Upper lobe of left lung (tissue), 6 donors: ENCODE results near the gene ESYT2. TPM values are rescaled to one million over a fixed set of nuclear protein-coding genes. Genes with fewer than 3 reads are reported as not detected.
"Not testable (repeated sequence)": the region's sequence is repeated elsewhere in the genome, so short reads cannot be mapped to it uniquely, and the experiment has no call there.

Source experiments
- ATAC-seq, 2 donors: fragments of 200-7000 bp; cut with Tn5 transposase; one replicate each; pipeline ENCODE4 v1.9.1; 2022; ENCODE audit warnings: mild to moderate bottlenecking in 2 of 2, moderate library complexity in 2 of 2; ENCODE audit not compliant: low FRiP score in 2 of 2
- DNase-seq, 2 donors: peaks; one replicate each; pipeline ENCODE4 v3.0.0-alpha.2; 2019 to 2020
- H3K27ac ChIP-seq, 4 donors: fragments of 200-600 bp; sonication (generic); one replicate each; pipeline ENCODE4 v1.5.1; 2016 to 2019
- H3K27me3 ChIP-seq, 4 donors: fragments of 200-600 bp; sonication (generic); one replicate each; pipeline ENCODE4 v1.5.1; 2017 to 2019
- H3K36me3 ChIP-seq, 4 donors: fragments of 200-600 bp; sonication (generic); one replicate each; pipeline ENCODE4 v1.5.1; 2016 to 2019
- H3K4me1 ChIP-seq, 4 donors: fragments of 200-600 bp; sonication (generic); one replicate each; pipeline ENCODE4 v1.5.1; 2018 to 2019
- H3K4me3 ChIP-seq, 4 donors: fragments of 200-600 bp; sonication (generic); one replicate each; pipeline ENCODE4 v1.5.1; 2017 to 2019; ENCODE audit warnings: mild to moderate bottlenecking in 2 of 4, moderate library complexity in 1 of 4
- H3K9me3 ChIP-seq, 4 donors: fragments of 200-600 bp; sonication (generic); one replicate each; pipeline ENCODE4 v1.5.1; 2018 to 2019
- EP300 ChIP-seq, 4 donors: sonication (generic); formaldehyde crosslinking; IDR thresholded peaks; one replicate each; pipeline ENCODE4 v1.5.1; 2017; ENCODE audit warnings: antibody characterized with exemption in 4 of 4, control low read depth in 2 of 4
- POLR2A ChIP-seq, 4 donors: fragments of 450-650 bp; IDR thresholded peaks; one replicate each; pipeline ENCODE4 v1.5.1; 2016 to 2017; ENCODE audit warnings: antibody characterized with exemption in 4 of 4, mild to moderate bottlenecking in 2 of 4
- POLR2AphosphoS5 ChIP-seq, 2 donors: sonication (generic); formaldehyde crosslinking; IDR thresholded peaks; one replicate each; pipeline ENCODE4 v1.5.1; 2017; ENCODE audit warnings: antibody characterized with exemption in 2 of 2
- WGBS, 2 donors: methylation state at CpG; one replicate each; pipeline ENCODE4 v1.1.5; 2017 to 2018; 5-methylcytosine and 5-hydroxymethylcytosine counted together
- total RNA-seq, 6 donors: library from RNA; depleted of rRNA in 4 of 6; stranded (reverse); fragments of >200 nt in 4 of 6; gene quantifications; one replicate each; pipeline versions ENCODE4 v1.1.0 to v1.2.1, GENCODE V29; 2016 to 2021
- TF ChIP-seq, protein P1 (sequence below), 6 experiments: fragments of 450-650 bp in 4 of 6; fragments of 200-600 bp in 2 of 6; sonication (generic) in 2 of 6; IDR thresholded peaks; one replicate each; pipeline ENCODE4 v1.5.1; 2016 to 2019; ENCODE audit warnings: antibody characterized with exemption in 6 of 6
- donor health status: DM: no; HTN: no; CAD: no; lungs with moderate emphysema.
- donor health status: DM: no; HTN: yes; CAD: no; lungs with severe emphysema.

ESYT2 gene
- total RNA-seq, 6 donors from 2014 or later, result 60.7 to 115 (median 74.7) TPM

GRCh38 chr7:158863611-158864506 is 34.5 kb upstream of the ESYT2 start:
- TF ChIP-seq POLR2A (IDR thresholded peaks at IDR 0.05) (peak in 2 of 4 donors; percentile 19 to 59), POLR2AphosphoS5 (IDR thresholded peaks at IDR 0.05) (peak; percentile 46 to 74), EP300 (IDR thresholded peaks at IDR 0.05) (peak in 3 of 4 donors; percentile 56 to 67 (median 65))
- TF ChIP-seq, protein P1, sequence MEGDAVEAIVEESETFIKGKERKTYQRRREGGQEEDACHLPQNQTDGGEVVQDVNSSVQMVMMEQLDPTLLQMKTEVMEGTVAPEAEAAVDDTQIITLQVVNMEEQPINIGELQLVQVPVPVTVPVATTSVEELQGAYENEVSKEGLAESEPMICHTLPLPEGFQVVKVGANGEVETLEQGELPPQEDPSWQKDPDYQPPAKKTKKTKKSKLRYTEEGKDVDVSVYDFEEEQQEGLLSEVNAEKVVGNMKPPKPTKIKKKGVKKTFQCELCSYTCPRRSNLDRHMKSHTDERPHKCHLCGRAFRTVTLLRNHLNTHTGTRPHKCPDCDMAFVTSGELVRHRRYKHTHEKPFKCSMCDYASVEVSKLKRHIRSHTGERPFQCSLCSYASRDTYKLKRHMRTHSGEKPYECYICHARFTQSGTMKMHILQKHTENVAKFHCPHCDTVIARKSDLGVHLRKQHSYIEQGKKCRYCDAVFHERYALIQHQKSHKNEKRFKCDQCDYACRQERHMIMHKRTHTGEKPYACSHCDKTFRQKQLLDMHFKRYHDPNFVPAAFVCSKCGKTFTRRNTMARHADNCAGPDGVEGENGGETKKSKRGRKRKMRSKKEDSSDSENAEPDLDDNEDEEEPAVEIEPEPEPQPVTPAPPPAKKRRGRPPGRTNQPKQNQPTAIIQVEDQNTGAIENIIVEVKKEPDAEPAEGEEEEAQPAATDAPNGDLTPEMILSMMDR (IDR thresholded peaks at IDR 0.05), result no peak
- H3K27me3 ChIP-seq, result no peaks in the 10 kb centered on the region
- DNase-seq, result peak; percentile 81 to 89
- no peaks in the 10 kb centered on the region for H3K9me3 ChIP-seq
- peak; percentile 94 to 95 for ATAC-seq
- no peaks in the 10 kb centered on the region for H3K36me3 ChIP-seq
- 15 to 18% methylated on average over 7 to 20 of the region's 45 CpGs for WGBS, 2 donors
- peak overlapping the region; percentile 22 to 58 (median 48) for H3K4me3 ChIP-seq
- H3K27ac ChIP-seq, result peak overlapping the region; percentile 83 to 92 (median 85)
- H3K4me1 ChIP-seq, result peaks cover 11 to 29% (median 22%) of the 10 kb centered on the region in 4 donors

GRCh38 chr7:158862985-158863610 is 33.8 kb upstream of the ESYT2 start:
- peak overlapping the region in 3 of 4 donors; percentile 43 to 58 (median 52) for H3K4me3 ChIP-seq
- H3K9me3 ChIP-seq, H3K36me3 ChIP-seq, H3K27me3 ChIP-seq, ATAC-seq, DNase-seq: not testable (repeated sequence)
- H3K27ac ChIP-seq, result peak overlapping the region; percentile 83 to 92 (median 85)
- H3K4me1 ChIP-seq, result peaks cover 17 to 35% (median 25%) of the 10 kb centered on the region in 4 donors
- WGBS, 2 donors, result 66 to 85% methylated on average over 8 to 13 of the region's 13 CpGs
- peak in 1 of 2 donors; percentile 29 for TF ChIP-seq POLR2AphosphoS5 (IDR thresholded peaks at IDR 0.05)

DNA sequence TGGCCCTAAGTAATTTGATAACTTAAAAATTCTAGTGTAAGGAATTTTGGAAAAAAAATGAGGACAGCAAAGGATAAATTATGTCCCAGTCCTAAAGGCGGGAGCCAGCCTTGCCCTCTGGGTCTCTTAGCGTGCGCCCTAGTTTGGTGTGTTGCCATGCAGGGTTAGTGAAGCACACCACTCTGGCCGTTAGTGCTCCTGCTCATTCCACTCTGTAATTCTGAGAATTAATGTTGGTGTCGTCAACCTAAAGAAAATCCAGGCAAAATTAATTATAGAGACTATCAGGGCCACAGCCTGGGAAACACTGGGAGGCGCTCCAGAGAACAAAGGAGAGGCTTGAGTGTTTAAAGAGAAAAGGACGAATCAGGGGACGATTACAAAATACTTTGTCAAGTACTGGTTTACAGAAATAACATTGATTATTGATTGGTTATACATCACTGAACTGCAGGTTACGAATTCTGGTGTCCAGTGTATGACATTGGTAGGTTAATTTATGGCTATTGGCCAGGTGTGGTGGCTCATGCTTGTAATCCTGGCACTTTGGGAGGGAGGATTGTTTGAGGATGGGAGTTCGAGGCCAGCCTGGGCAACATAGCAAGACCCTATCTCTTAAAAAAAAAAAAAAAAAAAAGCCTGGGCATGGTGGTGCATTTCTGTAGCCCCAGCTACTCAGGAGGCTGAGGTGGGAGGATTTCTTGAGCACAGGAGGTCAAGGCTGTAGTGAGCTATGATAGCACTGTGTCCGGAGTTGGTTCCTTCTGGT is 32.8 kb upstream of the ESYT2 start:
- no peak for DNase-seq

GRCh38 chr7:158861004-158861787 is 31.9 kb upstream of the ESYT2 start:
- whole genome bisulfite sequencing, 2 donors, result 74 to 76% methylated on average over 15 of the region's 15 CpGs
- TF ChIP-seq EP300 (IDR thresholded peaks at IDR 0.05) (no peak), POLR2AphosphoS5 (IDR thresholded peaks at IDR 0.05) (no peak), POLR2A (IDR thresholded peaks at IDR 0.05) (no peak)
- TF ChIP-seq, protein P1 (IDR thresholded peaks at IDR 0.05), result no peak
- Histone ChIP-seq H3K36me3 (no peaks in the 10 kb centered on the region), H3K4me3 (no peak overlapping the region), H3K9me3 (no peaks in the 10 kb centered on the region), H3K27me3 (no peaks in the 10 kb centered on the region), H3K27ac (peak overlapping the region in 3 of 4 donors; percentile 84 to 92 (median 86)), H3K4me1 (peaks cover 27 to 43% (median 36%) of the 10 kb centered on the region in 4 donors)
- DNase-seq (no peak), ATAC-seq (no peak)

More for the DNA sequence above, 32.8 kb upstream of the ESYT2 start:
- Histone ChIP-seq H3K36me3 (no peaks in the 10 kb centered on the region), H3K27me3 (no peaks in the 10 kb centered on the region), H3K27ac (peak overlapping the region in 3 of 4 donors; percentile 84 to 92 (median 86)), H3K4me3 (no peak overlapping the region), H3K9me3 (no peaks in the 10 kb centered on the region), H3K4me1 (peaks cover 27 to 43% (median 34%) of the 10 kb centered on the region in 4 donors)
- ATAC-seq, result no peak
- 80 to 88% methylated on average over 11 of the region's 11 CpGs for WGBS, 2 donors
- TF ChIP-seq, protein P1 (IDR thresholded peaks at IDR 0.05), result no peak
- TF ChIP-seq POLR2A (IDR thresholded peaks at IDR 0.05) (no peak), EP300 (IDR thresholded peaks at IDR 0.05) (no peak), POLR2AphosphoS5 (IDR thresholded peaks at IDR 0.05) (no peak)
